Muscle layer of colon (tissue), 2 donors: Measurements from ENCODE around the gene ZFAND4.
"Not testable (repeated sequence)": the region's sequence is repeated elsewhere in the genome, so short reads cannot be mapped to it uniquely, and the experiment has no call there.

ENCODE experiments used
- H3K27ac ChIP-seq: one replicate; pipeline ENCODE4 v1.7.0; 2013; ENCODE audit warnings: low read depth, mild to moderate bottlenecking, low read length, moderate library complexity
- H3K27me3 ChIP-seq, 2 donors: one replicate each; pipeline ENCODE4 v1.7.0; 2013; ENCODE audit warnings: low read length in 2 of 2, mild to moderate bottlenecking in 2 of 2; ENCODE audit not compliant: insufficient read depth in 2 of 2, control insufficient read depth in 1 of 2
- H3K36me3 ChIP-seq: one replicate; pipeline ENCODE4 v1.7.0; 2013; ENCODE audit warnings: mild to moderate bottlenecking, low read length; ENCODE audit not compliant: insufficient read depth
- H3K4me1 ChIP-seq: one replicate; pipeline ENCODE4 v1.7.0; 2013; ENCODE audit warnings: mild to moderate bottlenecking, low read length; ENCODE audit not compliant: insufficient read depth
- H3K4me3 ChIP-seq, 2 donors: one replicate each; pipeline ENCODE4 v1.7.0; 2013; ENCODE audit warnings: low read length in 2 of 2, low read depth in 1 of 2, mild to moderate bottlenecking in 1 of 2, moderate library complexity in 1 of 2
- H3K9ac ChIP-seq: one replicate; pipeline ENCODE4 v1.7.0; 2013; ENCODE audit warnings: low read length
- H3K9me3 ChIP-seq: one replicate; pipeline ENCODE4 v1.7.0; 2013; ENCODE audit warnings: mild to moderate bottlenecking, low read length
- donor health status: abdominal sarcoma.
- donor health status: Adenocarcinoma of cecum.

ZFAND4 gene

DNA sequence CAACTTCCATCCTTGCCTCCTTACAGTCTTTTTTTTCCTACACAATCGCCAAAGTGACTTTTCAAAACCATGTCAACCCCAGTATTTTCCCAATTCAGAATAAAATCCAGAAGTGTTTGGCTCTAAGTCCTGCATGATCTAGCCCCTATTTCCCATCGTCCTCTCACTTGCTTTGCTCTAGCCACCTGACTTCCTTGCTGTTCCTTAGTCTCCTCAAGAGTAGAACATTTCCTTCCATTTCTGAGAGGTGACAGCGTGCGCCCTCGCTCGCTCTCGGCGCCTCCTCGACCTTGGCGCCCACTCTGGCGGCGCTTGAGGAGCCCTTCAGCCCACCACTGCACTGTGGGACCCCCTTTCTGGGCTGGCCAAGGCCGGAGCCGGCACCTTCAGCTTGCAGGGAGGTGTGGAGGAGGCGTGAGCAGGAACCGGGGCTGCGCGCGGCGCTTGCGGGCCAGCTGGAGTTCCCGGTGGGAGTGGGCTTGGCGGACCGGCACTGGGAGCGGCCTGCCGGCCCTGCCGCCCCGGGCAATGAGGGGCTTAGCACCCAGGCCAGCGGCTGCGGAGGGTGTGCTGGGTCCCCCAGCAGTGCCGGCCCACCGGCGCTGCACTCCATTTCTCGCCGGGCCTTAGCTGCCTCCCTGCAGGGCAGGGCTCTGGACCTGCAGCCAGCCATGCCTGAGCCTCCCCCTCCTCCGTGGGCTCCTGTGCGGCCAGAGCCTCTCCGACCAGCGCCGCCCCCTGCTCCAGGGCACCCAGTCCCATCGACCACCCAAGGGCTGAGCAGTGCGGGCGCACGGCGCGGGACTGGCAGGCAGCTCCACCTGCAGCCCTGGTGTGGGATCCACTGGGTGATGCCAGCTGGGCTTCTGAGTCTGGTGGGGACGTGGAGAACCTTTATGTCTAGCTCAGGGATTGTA is 72.0 kb downstream of the ZFAND4 start:
- H3K9me3 ChIP-seq, H3K4me1 ChIP-seq, H3K27me3 ChIP-seq, H3K4me3 ChIP-seq, H3K9ac ChIP-seq, H3K27ac ChIP-seq, H3K36me3 ChIP-seq: not testable (repeated sequence)

- H3K9me3 ChIP-seq, result no peaks in the 10 kb centered on the region
- H3K4me1 ChIP-seq, result peaks cover 5% of the 10 kb centered on the region
- no peaks in the 10 kb centered on the region for H3K36me3 ChIP-seq
- no peak overlapping the region for H3K27ac ChIP-seq
- H3K27me3 ChIP-seq, result peaks cover 4 to 8% of the 10 kb centered on the region in 2 donors
- no peak overlapping the region for H3K9ac ChIP-seq
- no peak overlapping the region for H3K4me3 ChIP-seq
Measured at GRCh38 chr10:45599646-45600045, 72.9 kb downstream of the ZFAND4 start.

- Histone ChIP-seq H3K27me3 (peaks cover 4 to 8% of the 10 kb centered on the region in 2 donors), H3K9me3 (no peaks in the 10 kb centered on the region), H3K9ac (no peak overlapping the region), H3K4me3 (no peak overlapping the region), H3K27ac (no peak overlapping the region), H3K36me3 (no peaks in the 10 kb centered on the region), H3K4me1 (peaks cover 5% of the 10 kb centered on the region)
Measured at GRCh38 chr10:45599021-45599603, 73.5 kb downstream of the ZFAND4 start.

GRCh38 chr10:45596526-45596925 is 76.0 kb downstream of the ZFAND4 start:
- Histone ChIP-seq H3K9me3 (no peaks in the 10 kb centered on the region), H3K4me3 (no peak overlapping the region), H3K27ac (no peak overlapping the region), H3K36me3 (no peaks in the 10 kb centered on the region), H3K9ac (no peak overlapping the region), H3K4me1 (peaks cover 15% of the 10 kb centered on the region), H3K27me3 (peaks cover 4 to 8% of the 10 kb centered on the region in 2 donors)

- no peaks in the 10 kb centered on the region for H3K27me3 ChIP-seq
- no peaks in the 10 kb centered on the region for H3K36me3 ChIP-seq
- peak overlapping the region; percentile 35 for H3K27ac ChIP-seq
- H3K9ac ChIP-seq, result peak overlapping the region; percentile 47
- no peaks in the 10 kb centered on the region for H3K9me3 ChIP-seq
- peak overlapping the region; percentile 85 to 99 for H3K4me3 ChIP-seq
- peaks cover 15% of the 10 kb centered on the region for H3K4me1 ChIP-seq
Measured at GRCh38 chr10:45594276-45595157, 78.1 kb downstream of the ZFAND4 start.

DNA sequence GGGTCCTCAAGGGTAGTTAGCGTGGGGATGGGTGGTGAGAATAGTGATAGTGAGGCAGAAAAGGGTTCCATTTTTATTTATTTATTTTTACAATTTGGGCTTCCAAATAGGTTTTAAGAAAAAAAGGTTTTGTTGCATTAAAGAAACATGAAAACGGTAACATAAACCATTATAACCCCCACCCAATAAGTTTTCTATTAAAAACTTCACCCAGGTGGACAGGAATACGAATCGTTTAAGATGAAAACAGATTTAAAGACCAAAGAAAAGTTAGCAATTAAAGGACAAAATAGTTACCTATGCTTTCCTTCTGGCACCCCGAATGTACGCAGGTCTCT is 78.7 kb downstream of the ZFAND4 start:
- H3K27ac ChIP-seq, result peak overlapping the region; percentile 35
- H3K9ac ChIP-seq, result peak overlapping the region; percentile 47
- H3K27me3 ChIP-seq, result no peaks in the 10 kb centered on the region
- no peaks in the 10 kb centered on the region for H3K36me3 ChIP-seq
- peaks cover 15% of the 10 kb centered on the region for H3K4me1 ChIP-seq
- no peaks in the 10 kb centered on the region for H3K9me3 ChIP-seq
- H3K4me3 ChIP-seq, result peak overlapping the region; percentile 85 to 99

DNA sequence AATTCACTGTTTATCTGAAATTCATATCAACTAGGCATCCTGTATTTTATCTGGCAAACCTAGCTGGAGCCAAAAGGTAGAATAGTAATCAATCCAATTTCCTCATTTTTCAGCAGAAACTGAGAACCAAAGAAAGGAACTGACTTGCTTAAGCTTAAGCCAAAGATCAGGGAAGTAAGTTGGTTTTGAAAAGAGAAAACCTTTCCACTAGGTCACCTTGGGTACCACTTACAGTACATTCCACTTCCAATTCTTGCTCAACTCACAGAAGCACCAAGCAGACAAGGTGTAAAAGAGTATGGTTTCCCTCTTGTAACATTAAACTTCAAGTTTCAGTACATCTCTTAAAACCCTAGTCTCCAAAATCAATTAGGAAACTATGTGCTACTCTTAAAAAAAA is 79.6 kb downstream of the ZFAND4 start:
- Histone ChIP-seq H3K27ac (no peak overlapping the region), H3K27me3 (no peaks in the 10 kb centered on the region), H3K4me1 (peaks cover 15% of the 10 kb centered on the region), H3K9me3 (no peaks in the 10 kb centered on the region), H3K36me3 (no peaks in the 10 kb centered on the region), H3K9ac (no peak overlapping the region), H3K4me3 (peak overlapping the region in 1 of 2 donors; percentile 85)

GRCh38 chr10:45592432-45592831 is 80.1 kb downstream of the ZFAND4 start:
- H3K9ac ChIP-seq, result no peak overlapping the region
- H3K27ac ChIP-seq, result no peak overlapping the region
- H3K9me3 ChIP-seq, result no peaks in the 10 kb centered on the region
- H3K4me3 ChIP-seq, result no peak overlapping the region
- no peaks in the 10 kb centered on the region for H3K36me3 ChIP-seq
- H3K27me3 ChIP-seq, result no peaks in the 10 kb centered on the region
- H3K4me1 ChIP-seq, result peaks cover 15% of the 10 kb centered on the region

DNA sequence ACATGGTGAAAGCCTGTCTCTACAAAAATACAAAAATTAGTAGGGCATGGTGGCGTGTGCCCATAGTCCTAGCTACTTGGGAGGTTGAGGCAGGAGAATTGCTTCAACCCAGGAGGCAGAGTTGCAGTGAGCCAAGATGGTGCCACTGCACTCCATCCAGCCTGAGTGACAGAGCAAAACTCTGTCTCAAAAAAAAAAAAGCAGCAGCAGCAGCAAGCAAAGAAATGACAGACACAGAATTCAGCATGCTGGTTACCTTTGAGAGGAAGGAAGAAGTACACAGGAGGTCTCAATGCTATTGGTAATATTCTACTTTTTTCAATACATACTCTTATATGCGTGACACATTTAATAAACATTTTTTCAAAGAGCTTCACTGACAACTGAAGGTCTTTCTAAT is 81.3 kb downstream of the ZFAND4 start:
- Histone ChIP-seq H3K27ac (no peak overlapping the region), H3K36me3 (no peaks in the 10 kb centered on the region), H3K9ac (no peak overlapping the region), H3K4me3 (no peak overlapping the region), H3K27me3 (no peaks in the 10 kb centered on the region), H3K4me1 (peaks cover 15% of the 10 kb centered on the region), H3K9me3 (no peaks in the 10 kb centered on the region)

DNA sequence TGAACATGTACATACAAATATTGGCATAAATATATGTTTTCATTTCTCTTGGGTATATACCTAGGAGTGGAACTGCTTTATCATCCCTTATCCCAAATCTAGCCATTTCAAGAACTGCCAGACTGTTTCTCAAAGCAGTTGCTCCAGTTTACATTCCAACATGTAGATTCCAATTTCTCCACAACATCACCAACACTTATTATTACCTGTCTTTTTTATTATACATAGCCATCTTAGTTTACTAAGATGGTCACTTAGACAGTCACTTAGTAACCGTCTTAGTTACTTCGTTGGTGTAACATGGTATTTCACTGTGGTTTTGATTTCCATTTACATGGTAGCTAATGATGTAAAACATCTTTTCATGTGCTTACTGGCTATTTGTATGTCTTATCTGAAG is 82.7 kb downstream of the ZFAND4 start:
- H3K4me1 ChIP-seq, result peaks cover 11% of the 10 kb centered on the region
- H3K9me3 ChIP-seq, result no peaks in the 10 kb centered on the region
- no peak overlapping the region for H3K4me3 ChIP-seq
- H3K27ac ChIP-seq, result no peak overlapping the region
- no peaks in the 10 kb centered on the region for H3K36me3 ChIP-seq
- no peak overlapping the region for H3K9ac ChIP-seq
- no peaks in the 10 kb centered on the region for H3K27me3 ChIP-seq

DNA sequence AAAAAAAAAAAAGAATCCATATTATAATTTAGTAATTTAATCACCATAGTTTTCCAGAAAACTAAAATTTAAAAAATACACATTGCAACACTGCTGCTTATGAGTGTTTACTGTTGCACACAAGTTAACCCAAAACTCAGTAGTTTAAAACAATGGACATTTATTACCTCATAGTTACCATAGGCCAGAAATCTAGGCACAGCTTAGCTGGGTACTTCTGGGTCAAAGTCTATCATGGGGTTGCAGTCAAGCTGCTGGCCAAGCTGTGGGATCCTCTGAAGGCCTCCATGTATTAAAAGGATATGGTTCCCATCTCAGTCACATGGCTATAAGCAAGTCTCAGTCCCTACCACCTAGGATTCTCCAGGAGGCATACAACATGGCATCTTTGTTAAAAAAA is 83.6 kb downstream of the ZFAND4 start:
- Histone ChIP-seq H3K4me3 (no peak overlapping the region), H3K9me3 (no peaks in the 10 kb centered on the region), H3K27me3 (no peaks in the 10 kb centered on the region), H3K4me1 (peaks cover 11% of the 10 kb centered on the region), H3K27ac (no peak overlapping the region), H3K36me3 (no peaks in the 10 kb centered on the region), H3K9ac (no peak overlapping the region)
